GM08714 (cell line): ENCODE data around the gene TMEM18.
A peak's percentile ranks its signal among the peaks of the same experiment; 100 is the strongest.

Experiments used
- H3K4me3 ChIP-seq: fragments of 200-500 bp; sonication (Bioruptor generic); 2 replicates; pipeline ENCODE4 v1.5.1; 2014; ENCODE audit warnings: mild to moderate bottlenecking, low read length, inconsistent platforms
- ZNF274 ChIP-seq: IDR thresholded peaks from 2 replicates; pipeline ENCODE4 v1.6.1; 2012; ENCODE audit warnings: mild to moderate bottlenecking, low read depth, low read length

The TMEM18 gene

DNA sequence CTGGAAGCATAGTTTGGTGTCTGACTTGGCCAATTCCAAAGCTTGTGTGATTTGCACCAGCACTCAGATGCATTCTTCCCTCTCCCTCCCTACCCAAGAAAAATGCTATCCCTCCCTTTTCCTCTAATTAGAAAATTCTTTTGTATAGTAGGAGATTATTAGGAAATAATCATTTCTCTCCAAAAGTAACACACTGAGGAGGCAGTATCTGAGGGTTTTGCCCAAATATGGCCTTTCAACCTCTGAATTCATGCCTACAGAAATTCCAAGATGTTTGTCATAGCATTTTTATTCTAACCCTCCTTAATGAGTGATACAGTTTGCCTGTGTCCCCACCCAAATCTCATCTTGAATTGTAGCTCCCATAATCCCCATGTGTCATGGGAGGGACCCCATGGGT, 5.0 kb upstream of the TMEM18 start:
- H3K4me3 ChIP-seq: no peak overlapping the region
- no peak for TF ChIP-seq ZNF274

DNA sequence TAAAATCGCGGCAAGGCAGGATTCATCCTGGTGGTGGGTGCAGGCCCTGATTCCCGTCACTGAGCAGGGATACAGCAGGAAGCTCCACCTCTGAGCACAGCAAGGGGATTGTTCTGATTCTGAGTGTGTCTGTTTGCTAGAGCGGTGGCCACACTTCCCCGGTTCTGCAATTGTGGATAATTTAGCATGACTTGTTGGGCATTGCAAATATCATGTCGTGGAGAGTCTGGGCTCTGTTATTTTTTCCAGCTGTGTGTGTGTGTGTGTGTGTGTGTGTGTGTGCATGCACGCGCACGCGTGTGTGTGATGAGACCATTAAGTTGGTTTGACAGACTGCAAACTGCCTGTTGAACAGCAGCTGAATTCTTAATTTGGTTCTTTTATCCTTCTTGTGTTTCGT, 4.1 kb upstream of the TMEM18 start:
- TF ChIP-seq ZNF274: no peak
- H3K4me3 ChIP-seq: no peak overlapping the region

GRCh38 chr2:680496-680895, 3.3 kb upstream of the TMEM18 start:
- no peak overlapping the region for H3K4me3 ChIP-seq
- no peak for TF ChIP-seq ZNF274

- no peak overlapping the region for H3K4me3 ChIP-seq
- no peak for TF ChIP-seq ZNF274
Observed at GRCh38 chr2:678964-679363, 1.8 kb upstream of the TMEM18 start.

DNA sequence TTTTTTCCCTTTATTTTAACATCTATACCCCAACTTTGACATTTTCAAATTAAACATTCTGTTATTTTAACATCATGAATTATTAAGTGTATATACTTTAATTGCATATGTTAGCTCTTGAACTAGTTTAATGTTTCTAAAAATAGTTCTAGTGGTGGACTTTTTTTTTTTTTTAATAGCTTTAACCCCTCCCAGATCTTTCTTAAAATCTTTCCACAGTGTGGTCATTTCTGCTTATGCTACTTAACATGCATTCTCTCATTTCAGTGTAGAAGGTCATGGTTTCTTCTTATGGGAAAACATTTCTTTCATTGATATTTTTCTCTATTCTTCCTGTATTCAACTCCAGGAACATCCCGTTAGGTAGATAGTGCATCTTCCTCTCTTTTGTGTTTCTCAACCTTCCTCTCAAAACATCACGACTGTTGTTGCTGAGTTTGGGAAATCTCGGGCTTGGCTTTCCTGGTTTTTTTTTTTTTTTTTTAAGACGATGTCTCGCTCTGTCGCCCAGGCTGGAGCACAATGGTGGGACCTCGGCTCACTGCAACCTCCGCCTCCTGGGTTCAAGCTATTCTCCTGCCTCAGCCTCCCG, 849 bp upstream of the TMEM18 start:
- H3K4me3 ChIP-seq: peak overlapping the region; percentile 87
- no peak for TF ChIP-seq ZNF274

GRCh38 chr2:676647-677055, 555 bp downstream of the TMEM18 start:
- TF ChIP-seq ZNF274: no peak
- peak overlapping the region; percentile 64 for H3K4me3 ChIP-seq

GRCh38 chr2:675982-676646, 1.1 kb downstream of the TMEM18 start:
- peak overlapping the region; percentile 64 for H3K4me3 ChIP-seq
- TF ChIP-seq ZNF274: no peak

GRCh38 chr2:675460-675859, 1.7 kb downstream of the TMEM18 start:
- TF ChIP-seq ZNF274: no peak
- H3K4me3 ChIP-seq: no peak overlapping the region; the same call in 1 of the 2 replicates

DNA sequence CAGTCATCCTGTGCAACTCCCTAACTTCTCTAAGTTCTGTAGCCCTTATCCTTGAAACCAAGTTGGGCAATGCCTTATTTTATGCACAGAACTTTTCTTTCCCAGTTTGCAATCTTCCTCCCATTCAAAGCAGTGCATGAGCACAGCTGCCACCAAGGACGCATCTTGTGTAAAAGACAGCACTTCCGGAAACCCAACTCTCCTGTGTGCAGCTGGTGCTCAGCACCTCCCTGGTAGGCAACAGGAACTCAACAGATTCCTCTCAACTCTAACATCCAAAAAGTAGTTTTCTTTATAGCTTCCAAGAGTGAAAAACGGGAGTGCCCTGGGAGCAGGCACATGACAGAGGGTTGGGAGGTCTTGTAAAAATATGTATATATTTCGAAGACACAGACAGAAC, 2.2 kb downstream of the TMEM18 start:
- no peak for TF ChIP-seq ZNF274
- no peak overlapping the region for H3K4me3 ChIP-seq

- no peak overlapping the region for H3K4me3 ChIP-seq
- TF ChIP-seq ZNF274: no peak
Observed at GRCh38 chr2:674321-674985, 2.8 kb downstream of the TMEM18 start.

DNA sequence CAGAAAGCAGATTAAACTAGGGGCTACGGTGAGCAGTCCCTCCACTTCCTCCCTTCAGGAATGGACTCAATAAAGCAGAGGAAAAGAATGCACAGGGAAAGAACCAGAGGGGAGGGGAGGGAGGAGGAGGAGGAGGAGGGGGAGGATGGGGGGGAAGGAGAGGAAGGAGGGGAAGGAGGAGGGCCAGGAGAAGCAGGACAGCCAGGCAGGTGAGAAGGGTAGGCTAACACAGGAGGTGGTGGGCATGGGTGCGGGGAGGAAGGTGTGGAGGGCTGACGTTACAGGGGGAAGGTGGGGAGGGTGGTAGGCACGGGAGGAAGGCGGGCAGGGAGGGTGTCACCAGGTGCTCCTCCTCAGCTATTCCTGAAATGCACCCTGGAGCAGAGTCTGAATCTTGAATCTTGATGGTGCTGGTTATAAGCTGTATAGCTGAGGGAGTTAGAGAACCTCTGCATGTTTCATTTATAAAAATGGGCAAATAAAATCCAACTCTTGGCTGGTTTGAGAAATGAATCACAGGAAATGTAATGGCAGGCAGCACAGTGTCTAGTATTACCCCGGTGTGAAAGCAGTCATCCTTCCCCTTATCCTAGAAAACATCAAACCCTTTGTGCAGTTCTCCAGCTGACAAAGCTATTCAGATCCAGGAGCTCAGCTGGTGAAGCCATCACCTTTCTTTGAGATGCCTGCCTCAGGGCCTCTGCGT, 3.4 kb downstream of the TMEM18 start:
- H3K4me3 ChIP-seq: no peak overlapping the region
- no peak for TF ChIP-seq ZNF274

- H3K4me3 ChIP-seq: no peak overlapping the region
- TF ChIP-seq ZNF274: no peak
Observed at GRCh38 chr2:673016-673415, 4.2 kb downstream of the TMEM18 start.

DNA sequence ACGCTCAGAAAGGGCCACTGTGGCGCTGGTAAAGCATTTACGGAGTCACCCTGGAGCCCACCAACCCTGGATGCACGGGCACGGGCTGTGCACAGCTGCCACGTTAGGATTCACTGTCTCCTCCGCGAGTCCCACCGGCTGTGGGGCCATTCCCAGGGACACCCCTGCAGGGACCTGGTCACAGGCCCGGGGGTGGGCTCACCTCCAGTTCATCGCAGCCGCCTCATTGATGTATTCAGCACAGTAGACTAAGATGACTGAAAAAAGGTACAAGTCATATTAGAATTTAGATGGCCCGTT, 4.7 kb downstream of the TMEM18 start:
- no peak for TF ChIP-seq ZNF274
- H3K4me3 ChIP-seq: no peak overlapping the region

DNA sequence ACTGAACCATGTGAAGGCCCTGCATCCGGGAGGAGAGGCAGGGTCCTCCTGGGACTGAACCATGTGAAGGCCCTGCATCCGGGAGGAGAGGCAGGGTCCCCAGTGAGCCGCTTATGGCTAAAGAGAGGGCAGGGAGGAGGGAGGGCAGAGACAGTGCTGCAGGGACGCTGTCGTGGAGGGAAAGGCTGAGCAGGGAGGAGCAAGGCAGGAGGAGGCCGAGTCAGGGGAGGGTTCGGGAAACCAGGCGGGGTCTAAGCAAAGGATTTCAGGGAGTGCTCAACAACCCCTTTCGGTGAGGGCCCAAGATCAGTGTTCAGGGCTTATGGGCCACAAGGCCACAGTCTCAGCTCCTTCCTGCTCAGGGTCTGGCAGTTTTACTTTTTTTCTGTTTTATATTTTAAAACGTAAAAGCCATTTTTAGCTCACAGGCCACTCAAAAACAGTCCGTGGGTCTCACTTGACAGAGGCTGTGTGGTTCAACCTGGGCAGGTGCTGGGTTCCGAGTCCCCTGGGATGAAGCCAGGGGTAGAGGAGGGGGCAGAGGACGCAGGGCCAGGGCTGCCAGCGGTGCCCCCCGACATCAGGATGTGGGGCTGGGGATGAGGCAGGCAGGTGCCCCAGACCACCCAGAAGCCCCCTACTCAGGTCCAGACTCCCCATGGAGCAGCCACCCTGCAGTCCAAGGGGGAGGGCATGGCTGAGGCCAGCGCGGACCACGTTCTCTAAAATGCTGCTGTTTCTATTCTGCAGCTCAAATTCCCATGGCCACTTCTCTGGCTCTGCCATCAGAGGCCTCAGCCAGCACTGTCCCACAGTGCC, 5.2 kb downstream of the TMEM18 start:
- H3K4me3 ChIP-seq: no peak overlapping the region
- TF ChIP-seq ZNF274: no peak

- no peak overlapping the region for H3K4me3 ChIP-seq
- TF ChIP-seq ZNF274: no peak
Observed at GRCh38 chr2:671072-671471, 6.1 kb downstream of the TMEM18 start.
